22Rv1 (cell line): Measurements from ENCODE around the gene VCAN.

Experiments
- H3K27ac ChIP-seq: fragments of 450-650 bp; 2 replicates; pipeline ENCODE4 v1.5.1; 2017
- ZFX ChIP-seq: fragments of 450-650 bp; IDR thresholded peaks from 2 replicates; pipeline ENCODE4 v1.6.1; 2017; ENCODE audit warnings: antibody characterized with exemption, borderline replicate concordance
- TF ChIP-seq, protein P1 (sequence below): fragments of 450-650 bp; IDR thresholded peaks from 2 replicates; pipeline ENCODE4 v1.5.1; 2017; ENCODE audit warnings: mild to moderate bottlenecking

The VCAN gene

GRCh38 chr5:83446253-83446947 lies 25.1 kb upstream of the VCAN start:
- no peak for TF ChIP-seq ZFX
- TF ChIP-seq, protein P1, sequence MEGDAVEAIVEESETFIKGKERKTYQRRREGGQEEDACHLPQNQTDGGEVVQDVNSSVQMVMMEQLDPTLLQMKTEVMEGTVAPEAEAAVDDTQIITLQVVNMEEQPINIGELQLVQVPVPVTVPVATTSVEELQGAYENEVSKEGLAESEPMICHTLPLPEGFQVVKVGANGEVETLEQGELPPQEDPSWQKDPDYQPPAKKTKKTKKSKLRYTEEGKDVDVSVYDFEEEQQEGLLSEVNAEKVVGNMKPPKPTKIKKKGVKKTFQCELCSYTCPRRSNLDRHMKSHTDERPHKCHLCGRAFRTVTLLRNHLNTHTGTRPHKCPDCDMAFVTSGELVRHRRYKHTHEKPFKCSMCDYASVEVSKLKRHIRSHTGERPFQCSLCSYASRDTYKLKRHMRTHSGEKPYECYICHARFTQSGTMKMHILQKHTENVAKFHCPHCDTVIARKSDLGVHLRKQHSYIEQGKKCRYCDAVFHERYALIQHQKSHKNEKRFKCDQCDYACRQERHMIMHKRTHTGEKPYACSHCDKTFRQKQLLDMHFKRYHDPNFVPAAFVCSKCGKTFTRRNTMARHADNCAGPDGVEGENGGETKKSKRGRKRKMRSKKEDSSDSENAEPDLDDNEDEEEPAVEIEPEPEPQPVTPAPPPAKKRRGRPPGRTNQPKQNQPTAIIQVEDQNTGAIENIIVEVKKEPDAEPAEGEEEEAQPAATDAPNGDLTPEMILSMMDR = no peak

DNA sequence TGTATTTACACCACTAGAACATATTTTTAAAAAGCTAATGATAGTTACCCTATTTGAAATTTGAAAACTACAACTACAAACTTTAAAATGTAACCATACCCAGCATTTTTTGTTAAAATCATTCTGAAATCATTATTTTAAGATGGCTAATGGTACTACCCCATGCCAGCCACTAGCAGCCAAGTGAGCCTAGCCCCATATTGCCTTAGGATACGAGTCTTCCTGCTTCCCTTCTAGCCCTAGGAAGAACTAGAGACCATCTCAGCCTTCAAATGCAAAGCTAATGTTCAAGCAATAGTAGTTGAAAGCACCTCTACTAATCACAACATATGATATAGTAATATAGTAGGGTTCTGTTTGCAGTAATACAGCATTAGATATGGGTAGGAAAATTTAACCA lies 24.0 kb upstream of the VCAN start:
- TF ChIP-seq, protein P1 = no peak
- no peak for TF ChIP-seq ZFX
- H3K27ac ChIP-seq = no peak overlapping the region

More at GRCh38 chr5:83446253-83446947, 25.1 kb upstream of the VCAN start:
- no peak overlapping the region for H3K27ac ChIP-seq

GRCh38 chr5:83450183-83450966 lies 21.2 kb upstream of the VCAN start:
- TF ChIP-seq, protein P1 = no peak
- TF ChIP-seq ZFX = no peak
- H3K27ac ChIP-seq = no peak overlapping the region

GRCh38 chr5:83450967-83451248 lies 20.6 kb upstream of the VCAN start:
- TF ChIP-seq, protein P1 = no peak
- TF ChIP-seq ZFX = no peak
- H3K27ac ChIP-seq = no peak overlapping the region

- H3K27ac ChIP-seq = no peak overlapping the region
- TF ChIP-seq, protein P1 = no peak
- no peak for TF ChIP-seq ZFX
These were observed 19.6 kb upstream of the VCAN start for GRCh38 chr5:83451955-83452354.

- no peak for TF ChIP-seq ZFX
- TF ChIP-seq, protein P1 = no peak
- H3K27ac ChIP-seq = no peak overlapping the region
These were observed 17.6 kb upstream of the VCAN start for GRCh38 chr5:83453937-83454336.

GRCh38 chr5:83464261-83464660 lies 7.3 kb upstream of the VCAN start:
- H3K27ac ChIP-seq = no peak overlapping the region
- TF ChIP-seq ZFX = no peak
- TF ChIP-seq, protein P1 = no peak
